NCI-H460 (cell line): ENCODE data around the gene KAZN. TPM values are rescaled to one million over a fixed set of nuclear protein-coding genes. Genes with fewer than 3 reads are reported as not detected.
"Not testable (repeated sequence)": the region's sequence is repeated elsewhere in the genome, so short reads cannot be mapped to it uniquely, and the experiment has no call there.

Source experiments
- DNase-seq: peaks from one replicate; pipeline ENCODE4 v3.0.0-alpha.2; 2016; ENCODE audit warnings: low read depth; ENCODE audit errors: extremely low read depth
- total RNA-seq: library from RNA; depleted of rRNA; stranded (reverse); fragments of >200 nt; shearing (Covaris generic); gene quantifications from 2 replicates; pipeline ENCODE4 v1.2.3, GENCODE V29; 2014

KAZN gene
- total RNA-seq, 1 experiment from 2014 or later: 1.9 TPM

- no peak for DNase-seq
These were observed 437.6 kb downstream of the KAZN start for GRCh38 chr1:15036101-15036500.

GRCh38 chr1:15038232-15039016 lies 439.9 kb downstream of the KAZN start:
- DNase-seq: peak; percentile 15

- DNase-seq: no peak
These were observed 440.6 kb downstream of the KAZN start for GRCh38 chr1:15039017-15039648.

GRCh38 chr1:15039901-15040300 lies 441.4 kb downstream of the KAZN start:
- DNase-seq: no peak

- DNase-seq: not testable (repeated sequence)
These were observed 442.2 kb downstream of the KAZN start for GRCh38 chr1:15040685-15041084.

- no peak for DNase-seq
These were observed 444.4 kb downstream of the KAZN start for GRCh38 chr1:15042866-15043265.

- DNase-seq: no peak
These were observed 445.4 kb downstream of the KAZN start for GRCh38 chr1:15043934-15044333.

GRCh38 chr1:15045123-15045522 lies 446.6 kb downstream of the KAZN start:
- no peak for DNase-seq

GRCh38 chr1:15046487-15047165 lies 448.1 kb downstream of the KAZN start:
- DNase-seq: peak; percentile 41

- DNase-seq: no peak
These were observed 448.8 kb downstream of the KAZN start for GRCh38 chr1:15047237-15047636.

GRCh38 chr1:15048437-15048980 lies 450.0 kb downstream of the KAZN start:
- no peak for DNase-seq

GRCh38 chr1:15049067-15049466 lies 450.6 kb downstream of the KAZN start:
- DNase-seq: no peak

- DNase-seq: no peak
These were observed 453.5 kb downstream of the KAZN start for GRCh38 chr1:15051882-15052528.

- no peak for DNase-seq
These were observed 454.7 kb downstream of the KAZN start for GRCh38 chr1:15053153-15053552.

GRCh38 chr1:15055736-15056415 lies 457.4 kb downstream of the KAZN start:
- no peak for DNase-seq

- DNase-seq: no peak
These were observed 458.2 kb downstream of the KAZN start for GRCh38 chr1:15056515-15057285.

- no peak for DNase-seq
These were observed 459.3 kb downstream of the KAZN start for GRCh38 chr1:15057834-15058233.

- no peak for DNase-seq
These were observed 459.8 kb downstream of the KAZN start for GRCh38 chr1:15058261-15058660.

- no peak for DNase-seq
These were observed 461.6 kb downstream of the KAZN start for GRCh38 chr1:15060104-15060503.
